OCI-LY7 (cell line): Measurements from ENCODE around the gene CA5B. TPM values are rescaled to one million over a fixed set of nuclear protein-coding genes. Genes with fewer than 3 reads are reported as not detected.

Source experiments
- BruUV-seq: library from RNA; stranded (reverse); fragments of 400-500 nt; replicated peaks from 2 replicates; lab custom pipeline; 2021; lab: Mats Ljungman, UMichigan
- CTCF ChIA-PET: fragments of 300-600 bp; sonication (Branson Sonifier 250); formaldehyde crosslinking; loops from one replicate; lab custom pipeline; 2022; ENCODE audit warnings: antibody characterized with exemption; ENCODE audit not compliant: unreplicated experiment; lab: Charles Lee
- POLR2A ChIA-PET: fragments of 300-600 bp; sonication (Branson Sonifier 250); formaldehyde crosslinking; loops from one replicate; lab custom pipeline; 2022; ENCODE audit warnings: antibody characterized with exemption; lab: Charles Lee
- DNase-seq: peaks from one replicate; pipeline ENCODE4 v3.0.0-alpha.2; 2015; ENCODE audit warnings: low spot score
- H2AFZ ChIP-seq: fragments of 200-600 bp; sonication (generic), shearing (Covaris generic); 2 replicates; pipeline ENCODE4 v1.6.1; 2014; ENCODE audit warnings: mild to moderate bottlenecking, antibody characterized with exemption, low read length, moderate library complexity
- H3K27ac ChIP-seq: fragments of 200-600 bp; sonication (generic); 2 replicates; pipeline ENCODE4 v1.5.1; 2014; ENCODE audit warnings: mixed run types, low read depth, mild to moderate bottlenecking, moderate library complexity, low read length, inconsistent platforms; ENCODE audit not compliant: poor library complexity, severe bottlenecking
- H3K36me3 ChIP-seq: fragments of 200-600 bp; sonication (generic); 2 replicates; pipeline ENCODE4 v1.6.1; 2014; ENCODE audit warnings: mild to moderate bottlenecking, antibody characterized with exemption, low read length, moderate library complexity, mixed read lengths; ENCODE audit not compliant: insufficient read depth
- H3K4me1 ChIP-seq: fragments of 200-600 bp; sonication (generic); 2 replicates; pipeline ENCODE4 v1.5.1; 2014; ENCODE audit warnings: mild to moderate bottlenecking, low read length; ENCODE audit not compliant: insufficient read depth, poor library complexity, severe bottlenecking
- H3K4me2 ChIP-seq: fragments of 200-600 bp; sonication (generic); 2 replicates; pipeline ENCODE4 v1.6.1; 2014; ENCODE audit warnings: mild to moderate bottlenecking, low read length
- H3K4me3 ChIP-seq: fragments of 200-600 bp; sonication (generic); 2 replicates; pipeline ENCODE4 v1.5.1; 2014; ENCODE audit warnings: mild to moderate bottlenecking, low read depth, low read length; ENCODE audit not compliant: poor library complexity, severe bottlenecking
- H3K79me2 ChIP-seq: fragments of 200-600 bp; sonication (generic); 2 replicates; pipeline ENCODE4 v1.6.1; 2016; ENCODE audit warnings: low read depth, mild to moderate bottlenecking, low read length, moderate library complexity, mixed read lengths; ENCODE audit not compliant: insufficient read depth
- H3K9me2 ChIP-seq: fragments of 200-600 bp; sonication (generic); 2 replicates; pipeline ENCODE4 v1.6.1; 2016; ENCODE audit warnings: mild to moderate bottlenecking, low read length, mixed read lengths; ENCODE audit not compliant: insufficient read depth
- H3K9me3 ChIP-seq: fragments of 200-600 bp; sonication (generic); 2 replicates; pipeline ENCODE4 v1.6.1; 2014; ENCODE audit warnings: mild to moderate bottlenecking, mixed run types, low read length, mixed read lengths
- H4K20me1 ChIP-seq: fragments of 200-600 bp; sonication (generic); 2 replicates; pipeline ENCODE4 v1.6.1; 2014; ENCODE audit warnings: mild to moderate bottlenecking, antibody characterized with exemption, low read length, moderate library complexity, mixed read lengths; ENCODE audit not compliant: insufficient read depth
- CTCF ChIP-seq: fragments of 200-600 bp; sonication (generic); conservative IDR thresholded peaks from 2 replicates; pipeline ENCODE4 v1.5.1; 2014; ENCODE audit warnings: mild to moderate bottlenecking, antibody characterized with exemption, low read length, moderate library complexity, mixed read lengths
- EZH2phosphoT487 ChIP-seq: fragments of 200-600 bp; sonication (generic); IDR thresholded peaks from 2 replicates; pipeline ENCODE4 v1.6.1; 2018; ENCODE audit warnings: low read depth, borderline replicate concordance, mild to moderate bottlenecking, mixed run types, antibody characterized with exemption, low read length, moderate library complexity, mixed read lengths
- intact Hi-C: fragments of 100-400 bp; cut with micrococcal nuclease; formaldehyde crosslinking; loops from one replicate; pipeline ENCODE4 v1.10.0; 2022; ENCODE audit not compliant: unreplicated experiment
- total RNA-seq, 2 experiments: library from RNA; depleted of rRNA in 1 of 2; stranded (reverse); fragments of >200 nt in 1 of 2; shearing (Covaris generic) in 1 of 2; gene quantifications; 2 replicates each; pipeline ENCODE4 v1.2.3, GENCODE V29; 2014 to 2022

Gene CA5B
- total RNA-seq, 2 experiments from 2014 or later = 3.1 to 6.2 TPM

- no peaks in the 10 kb centered on the region for H3K79me2 ChIP-seq
- H3K36me3 ChIP-seq = no peaks in the 10 kb centered on the region
- POLR2A ChIA-PET = no interaction called here
- no peak overlapping the region for H2AFZ ChIP-seq
- TF ChIP-seq CTCF (no peak), EZH2phosphoT487 (no peak)
- no peaks in the 10 kb centered on the region for H3K9me3 ChIP-seq
- BruUV-seq = no TSS peak
- CTCF ChIA-PET = no interaction called here
- H3K9me2 ChIP-seq = no peaks in the 10 kb centered on the region
- no peaks in the 10 kb centered on the region for H3K4me1 ChIP-seq
- no peak for DNase-seq
- intact Hi-C loops = no loop called here
- no peaks in the 10 kb centered on the region for H4K20me1 ChIP-seq
- no peak overlapping the region for H3K4me2 ChIP-seq
- H3K27ac ChIP-seq = no peak overlapping the region
- no peak overlapping the region for H3K4me3 ChIP-seq
Measured at GRCh38 chrX:15714529-15714928, 23.5 kb upstream of the CA5B start.

GRCh38 chrX:15718283-15718970 is 19.6 kb upstream of the CA5B start:
- intact Hi-C loops = no loop called here
- no TSS peak for BruUV-seq
- CTCF ChIA-PET = no interaction called here
- Histone ChIP-seq H3K36me3 (no peaks in the 10 kb centered on the region; the same call in 1 of the 2 replicates), H3K27ac (no peak overlapping the region), H3K4me3 (no peak overlapping the region), H2AFZ (no peak overlapping the region), H3K4me2 (no peak overlapping the region), H3K79me2 (no peaks in the 10 kb centered on the region), H3K9me3 (no peaks in the 10 kb centered on the region), H4K20me1 (no peaks in the 10 kb centered on the region), H3K9me2 (no peaks in the 10 kb centered on the region), H3K4me1 (no peaks in the 10 kb centered on the region)
- no peak for DNase-seq
- no peak for TF ChIP-seq EZH2phosphoT487
- POLR2A ChIA-PET = no interaction called here

GRCh38 chrX:15719324-15719968 is 18.6 kb upstream of the CA5B start:
- TF ChIP-seq EZH2phosphoT487 (no peak), CTCF (no peak)
- no peaks in the 10 kb centered on the region for H3K79me2 ChIP-seq
- H3K4me3 ChIP-seq = no peak overlapping the region
- no peaks in the 10 kb centered on the region for H4K20me1 ChIP-seq
- no peaks in the 10 kb centered on the region for H3K4me1 ChIP-seq
- H3K4me2 ChIP-seq = no peak overlapping the region
- no peaks in the 10 kb centered on the region for H3K9me2 ChIP-seq
- POLR2A ChIA-PET = interaction anchor here (0.6 to 1.2 kb wide), 3 partner anchors 20 to 1173 kb away, joined by 4 to 6 read pairs (median 4); no protein-coding TSS in a partner anchor
- no peak overlapping the region for H2AFZ ChIP-seq
- CTCF ChIA-PET = no interaction called here
- BruUV-seq = no TSS peak
- H3K36me3 ChIP-seq = no peaks in the 10 kb centered on the region; the same call in 1 of the 2 replicates
- intact Hi-C loops = no loop called here
- H3K27ac ChIP-seq = no peak overlapping the region
- no peak for DNase-seq
- H3K9me3 ChIP-seq = no peaks in the 10 kb centered on the region
